Endodermal cell (in vitro differentiated cells): Measurements from ENCODE around the gene SMAD3. TPM values are rescaled to one million over a fixed set of nuclear protein-coding genes. Genes with fewer than 3 reads are reported as not detected.

ENCODE experiments used
- DNase-seq: peaks from one replicate; pipeline ENCODE4 v3.0.0-alpha.2; 2017
- H3K27ac ChIP-seq: 2 replicates; pipeline ENCODE4 v1.5.1; 2013; ENCODE audit warnings: mild to moderate bottlenecking, low read depth, low read length, moderate library complexity
- H3K27me3 ChIP-seq: 2 replicates; pipeline ENCODE4 v1.6.1; 2013; ENCODE audit warnings: mild to moderate bottlenecking, low read length, moderate library complexity; ENCODE audit not compliant: insufficient read depth, control insufficient read depth, poor library complexity, severe bottlenecking
- H3K36me3 ChIP-seq: 2 replicates; pipeline ENCODE4 v1.7.0; 2013; ENCODE audit warnings: mild to moderate bottlenecking, low read length, moderate library complexity; ENCODE audit not compliant: control insufficient read depth, insufficient read depth
- H3K4me1 ChIP-seq: one replicate; pipeline ENCODE4 v1.7.0; 2013; ENCODE audit warnings: low read length; ENCODE audit not compliant: control insufficient read depth, insufficient read depth
- H3K4me3 ChIP-seq: 2 replicates; pipeline ENCODE4 v1.5.1; 2013; ENCODE audit warnings: mild to moderate bottlenecking, low read length, moderate library complexity
- H3K9ac ChIP-seq: 2 replicates; pipeline ENCODE4 v1.6.1; 2013; ENCODE audit warnings: mild to moderate bottlenecking, low read length, moderate library complexity; ENCODE audit not compliant: poor library complexity, severe bottlenecking; ENCODE audit errors: extremely low read depth
- H3K9me3 ChIP-seq: 2 replicates; pipeline ENCODE4 v1.6.1; 2013; ENCODE audit warnings: mild to moderate bottlenecking, low read length, moderate library complexity; ENCODE audit not compliant: control insufficient read depth
- H3K27ac Mint-ChIP-seq: 2 replicates; pipeline ENCODE4 v1.8.0; 2020; ENCODE audit warnings: mixed read lengths
- H3K27me3 Mint-ChIP-seq: 2 replicates; pipeline ENCODE4 v1.8.0; 2021; ENCODE audit warnings: mild to moderate bottlenecking, mixed read lengths; ENCODE audit not compliant: insufficient read depth
- H3K36me3 Mint-ChIP-seq: 2 replicates; pipeline ENCODE4 v1.8.0; 2020; ENCODE audit warnings: low read depth, mixed read lengths
- H3K4me1 Mint-ChIP-seq: 2 replicates; pipeline ENCODE4 v1.8.0; 2020; ENCODE audit warnings: mixed read lengths
- H3K4me3 Mint-ChIP-seq: 2 replicates; pipeline ENCODE4 v1.8.0; 2020; ENCODE audit warnings: mild to moderate bottlenecking, moderate library complexity, mixed read lengths
- H3K9me3 Mint-ChIP-seq: 2 replicates; pipeline ENCODE4 v1.8.0; 2020; ENCODE audit warnings: mild to moderate bottlenecking, mixed read lengths
- CTCF ChIP-seq: fragments of 200-600 bp; sonication (generic); conservative IDR thresholded peaks from 2 replicates; pipeline ENCODE4 v1.5.0; 2021; ENCODE audit warnings: antibody characterized with exemption, mild to moderate bottlenecking
- WGBS, 2 experiments: methylation state at CpG; one replicate each; pipeline versions ENCODE4 v1.1.5 to v1.1.7; 2013; ENCODE audit warnings: missing lambda C conversion rate in 2 of 2, mixed read lengths in 1 of 2; ENCODE audit not compliant: insufficient coverage in 1 of 2, insufficient read length in 1 of 2; 5-methylcytosine and 5-hydroxymethylcytosine counted together
- total RNA-seq, 2 donors: library from RNA; stranded (reverse); fragmentation: NEBNext Ultra II Directional in 1 of 2; extraction: Animal tissue kit (Norgen Biotek cat#: 25700) in 1 of 2; gene quantifications; 2 replicates in 1 of 2; 3 replicates in 1 of 2; pipeline ENCODE4 v1.2.1, GENCODE V29; 2021

SMAD3 gene
- total RNA-seq, 2 donors from 2014 or later: 7.8 to 9.6 TPM

GRCh38 chr15:67050062-67050461, 15.3 kb upstream of the SMAD3 start:
- DNase-seq: no peak
- no peaks in the 10 kb centered on the region for H3K9me3 ChIP-seq
- H3K27me3 ChIP-seq: peaks cover 9% of the 10 kb centered on the region
- TF ChIP-seq CTCF: no peak
- no peak overlapping the region for H3K9ac ChIP-seq
- 94 to 96% methylated on average over 3 of the region's 3 CpGs for WGBS, 2 experiments
- H3K4me3 ChIP-seq: no peak overlapping the region
- no peak overlapping the region for H3K27ac ChIP-seq
- Mint-ChIP-seq H3K9me3 (no peaks in the 10 kb centered on the region), H3K27ac (no peak overlapping the region), H3K27me3 (peaks cover 29% of the 10 kb centered on the region), H3K4me3 (no peak overlapping the region), H3K36me3 (no peaks in the 10 kb centered on the region), H3K4me1 (peaks cover 17% of the 10 kb centered on the region)
- no peaks in the 10 kb centered on the region for H3K36me3 ChIP-seq
- H3K4me1 ChIP-seq: no peaks in the 10 kb centered on the region

- Mint-ChIP-seq H3K9me3 (no peaks in the 10 kb centered on the region), H3K4me1 (peaks cover 17% of the 10 kb centered on the region), H3K36me3 (no peaks in the 10 kb centered on the region), H3K4me3 (no peak overlapping the region), H3K27me3 (peaks cover 29% of the 10 kb centered on the region), H3K27ac (no peak overlapping the region)
- DNase-seq: no peak
- TF ChIP-seq CTCF: no peak
- no peaks in the 10 kb centered on the region for H3K4me1 ChIP-seq
- H3K9me3 ChIP-seq: no peaks in the 10 kb centered on the region
- no peak overlapping the region for H3K27ac ChIP-seq
- H3K4me3 ChIP-seq: no peak overlapping the region
- H3K27me3 ChIP-seq: peaks cover 9% of the 10 kb centered on the region
- no peaks in the 10 kb centered on the region for H3K36me3 ChIP-seq
- H3K9ac ChIP-seq: no peak overlapping the region
- WGBS, 2 experiments: 86 to 95% methylated on average over 2 to 4 of the region's 5 CpGs
These were observed 14.8 kb upstream of the SMAD3 start for GRCh38 chr15:67050522-67051087.

- no peak for TF ChIP-seq CTCF
- WGBS, 2 experiments: 95 to 97% methylated on average over 2 to 5 of the region's 6 CpGs
- Histone ChIP-seq H3K4me1 (no peaks in the 10 kb centered on the region), H3K27ac (no peak overlapping the region), H3K9me3 (no peaks in the 10 kb centered on the region), H3K9ac (no peak overlapping the region), H3K27me3 (peaks cover 9% of the 10 kb centered on the region), H3K4me3 (no peak overlapping the region), H3K36me3 (no peaks in the 10 kb centered on the region)
- Mint-ChIP-seq H3K4me1 (peaks cover 17% of the 10 kb centered on the region), H3K9me3 (no peaks in the 10 kb centered on the region), H3K36me3 (no peaks in the 10 kb centered on the region), H3K4me3 (no peak overlapping the region), H3K27me3 (peaks cover 30% of the 10 kb centered on the region), H3K27ac (no peak overlapping the region)
- no peak for DNase-seq
These were observed 14.0 kb upstream of the SMAD3 start for GRCh38 chr15:67051088-67052045.
